ENCODE measurements around the gene C14orf180.

The C14orf180 gene

GRCh38 chr14:104561632-104562495 is 17.7 kb upstream of the C14orf180 start:
- DNase-seq (ENCODE audit: low read depth): no peak

- DNase-seq (ENCODE audit: low read depth): no peak
These were observed 17.0 kb upstream of the C14orf180 start for GRCh38 chr14:104562606-104563005.

GRCh38 chr14:104563191-104563741 is 16.3 kb upstream of the C14orf180 start:
- no peak for DNase-seq (ENCODE audit: low read depth)

GRCh38 chr14:104563742-104564615 is 15.6 kb upstream of the C14orf180 start:
- DNase-seq (ENCODE audit: low read depth): peak; percentile 53

GRCh38 chr14:104564744-104565679 is 14.6 kb upstream of the C14orf180 start:
- no peak for DNase-seq (ENCODE audit: low read depth)

- no peak for DNase-seq (ENCODE audit: low read depth)
These were observed 12.2 kb upstream of the C14orf180 start for GRCh38 chr14:104567141-104567956.

GRCh38 chr14:104567957-104568225 is 11.7 kb upstream of the C14orf180 start:
- no peak for DNase-seq (ENCODE audit: low read depth)

GRCh38 chr14:104568620-104569019 is 10.9 kb upstream of the C14orf180 start:
- DNase-seq (ENCODE audit: low read depth): no peak

- no peak for DNase-seq (ENCODE audit: low read depth)
These were observed 10.1 kb upstream of the C14orf180 start for GRCh38 chr14:104569435-104569834.

GRCh38 chr14:104571246-104571645 is 8.3 kb upstream of the C14orf180 start:
- DNase-seq (ENCODE audit: low read depth): no peak

- no peak for DNase-seq (ENCODE audit: low read depth)
These were observed 7.4 kb upstream of the C14orf180 start for GRCh38 chr14:104572024-104572626.

- no peak for DNase-seq (ENCODE audit: low read depth)
These were observed 6.9 kb upstream of the C14orf180 start for GRCh38 chr14:104572668-104573067.

GRCh38 chr14:104573930-104574329 is 5.6 kb upstream of the C14orf180 start:
- no peak for DNase-seq (ENCODE audit: low read depth)

- no peak for DNase-seq (ENCODE audit: low read depth)
These were observed 5.0 kb upstream of the C14orf180 start for GRCh38 chr14:104574536-104574935.

- DNase-seq (ENCODE audit: low read depth): no peak
These were observed 4.5 kb upstream of the C14orf180 start for GRCh38 chr14:104574978-104575583.

GRCh38 chr14:104576232-104576969 is 3.2 kb upstream of the C14orf180 start:
- DNase-seq (ENCODE audit: low read depth): no peak

GRCh38 chr14:104576970-104577332 is 2.6 kb upstream of the C14orf180 start:
- DNase-seq (ENCODE audit: low read depth): no peak

- DNase-seq (ENCODE audit: low read depth): no peak
These were observed 2.1 kb upstream of the C14orf180 start for GRCh38 chr14:104577426-104577825.

- no peak for DNase-seq (ENCODE audit: low read depth)
These were observed 1.7 kb upstream of the C14orf180 start for GRCh38 chr14:104577847-104578301.

All from stimulated activated CD8-positive, alpha-beta memory T cell treated with anti-CD3 and anti-CD28 coated beads, Interleukin-15, amount 100 ng/mL, for 1 hour (primary cell).